Measurements from ENCODE around the gene PCMT1.

Gene PCMT1

DNA sequence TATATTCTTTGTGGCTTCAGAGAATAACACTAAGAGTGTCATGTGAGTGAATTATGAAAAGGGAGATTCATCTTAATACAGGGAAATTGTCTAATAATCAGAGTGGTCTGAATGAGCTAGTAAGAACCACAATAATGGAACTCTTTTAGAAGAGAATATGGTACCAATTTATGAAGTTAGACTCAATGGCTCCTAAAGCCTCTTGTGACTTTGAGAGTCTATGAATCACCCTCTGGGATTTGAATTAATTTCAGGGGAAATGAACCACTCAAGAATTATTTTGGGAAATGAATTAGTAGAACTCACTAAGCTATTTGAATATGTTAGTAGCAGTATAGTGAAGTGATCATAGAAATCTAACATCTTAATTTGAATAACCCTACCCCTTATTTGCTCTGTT, 14.3 kb downstream of the PCMT1 start:
- Histone ChIP-seq H3K9me3 (peaks cover 0 to 3% (median 0%) of the 10 kb centered on the region in 3 donors), H3K36me3 (peaks cover 12 to 22% (median 13%) of the 10 kb centered on the region in 3 donors), H3K27me3 (no peaks in the 10 kb centered on the region), H3K27ac (no peak overlapping the region), H3K4me1 (peaks cover 0 to 19% (median 3%) of the 10 kb centered on the region in 4 donors), H3K4me3 (no peak overlapping the region)
- intact Hi-C loops (cut with DNase I; ENCODE audit: low total_unique reads) = no loop called here
- no peak for DNase-seq
- TF ChIP-seq, protein P1, sequence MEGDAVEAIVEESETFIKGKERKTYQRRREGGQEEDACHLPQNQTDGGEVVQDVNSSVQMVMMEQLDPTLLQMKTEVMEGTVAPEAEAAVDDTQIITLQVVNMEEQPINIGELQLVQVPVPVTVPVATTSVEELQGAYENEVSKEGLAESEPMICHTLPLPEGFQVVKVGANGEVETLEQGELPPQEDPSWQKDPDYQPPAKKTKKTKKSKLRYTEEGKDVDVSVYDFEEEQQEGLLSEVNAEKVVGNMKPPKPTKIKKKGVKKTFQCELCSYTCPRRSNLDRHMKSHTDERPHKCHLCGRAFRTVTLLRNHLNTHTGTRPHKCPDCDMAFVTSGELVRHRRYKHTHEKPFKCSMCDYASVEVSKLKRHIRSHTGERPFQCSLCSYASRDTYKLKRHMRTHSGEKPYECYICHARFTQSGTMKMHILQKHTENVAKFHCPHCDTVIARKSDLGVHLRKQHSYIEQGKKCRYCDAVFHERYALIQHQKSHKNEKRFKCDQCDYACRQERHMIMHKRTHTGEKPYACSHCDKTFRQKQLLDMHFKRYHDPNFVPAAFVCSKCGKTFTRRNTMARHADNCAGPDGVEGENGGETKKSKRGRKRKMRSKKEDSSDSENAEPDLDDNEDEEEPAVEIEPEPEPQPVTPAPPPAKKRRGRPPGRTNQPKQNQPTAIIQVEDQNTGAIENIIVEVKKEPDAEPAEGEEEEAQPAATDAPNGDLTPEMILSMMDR (IDR thresholded peaks at IDR 0.05) = no peak

DNA sequence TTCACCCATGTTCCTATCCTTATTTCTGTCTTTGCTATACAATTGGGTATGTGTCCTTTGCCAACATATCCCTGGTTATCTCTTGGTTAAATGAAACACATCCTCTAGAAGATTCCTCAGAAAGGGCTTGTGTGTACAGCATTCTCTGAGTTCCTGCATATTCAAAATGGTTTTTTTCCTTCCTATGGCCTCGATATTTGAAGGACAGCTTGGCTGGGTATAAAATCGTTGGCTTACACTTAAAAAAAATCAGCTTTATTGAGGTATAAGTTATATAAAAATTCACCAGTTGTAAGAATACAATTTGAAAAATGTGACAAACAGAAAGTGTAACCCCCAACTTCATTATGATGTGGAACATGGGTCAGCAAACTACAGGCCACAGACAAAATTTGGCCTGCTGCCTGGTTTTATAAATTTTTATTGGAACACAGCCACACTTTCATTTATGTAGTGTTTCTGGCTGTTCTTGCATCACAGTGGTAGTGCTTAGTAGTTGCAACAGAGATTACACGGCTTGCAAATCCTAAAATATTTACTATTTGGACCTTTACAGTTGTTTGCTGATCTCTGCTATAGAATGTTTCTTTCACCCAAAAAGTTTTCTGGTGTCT, 16.7 kb downstream of the PCMT1 start:
- no peak for DNase-seq
- H3K27me3 ChIP-seq = no peaks in the 10 kb centered on the region
- H3K27ac ChIP-seq = no peak overlapping the region
- intact Hi-C loops (cut with DNase I; ENCODE audit: low total_unique reads) = no loop called here
- H3K9me3 ChIP-seq = peaks cover 0 to 3% (median 0%) of the 10 kb centered on the region in 3 donors
- H3K4me1 ChIP-seq = peaks cover 0 to 19% (median 3%) of the 10 kb centered on the region in 4 donors
- no peak overlapping the region for H3K4me3 ChIP-seq
- peaks cover 0 to 11% (median 10%) of the 10 kb centered on the region in 3 donors for H3K36me3 ChIP-seq
- TF ChIP-seq, protein P1 (IDR thresholded peaks at IDR 0.05) = no peak

DNA sequence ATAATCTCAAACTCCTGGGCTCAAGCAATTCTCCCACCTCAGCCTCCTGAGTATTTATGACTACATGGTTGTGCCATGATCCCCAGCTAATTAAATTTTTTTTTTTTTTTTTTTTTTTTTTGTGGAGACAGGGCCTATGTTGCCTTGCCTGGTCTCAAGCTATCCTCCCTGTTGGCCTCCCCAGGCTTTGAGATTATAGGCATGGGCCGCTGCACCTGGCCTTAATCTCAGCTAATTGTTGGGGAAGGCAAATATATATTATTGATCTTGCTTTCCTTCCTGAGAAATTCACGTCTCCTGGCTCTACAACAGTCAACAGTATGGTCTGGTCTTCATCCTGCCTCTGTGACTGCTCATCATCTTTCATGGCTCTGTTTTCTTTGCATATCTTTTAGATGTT, 20.1 kb downstream of the PCMT1 start:
- H3K27me3 ChIP-seq = no peaks in the 10 kb centered on the region
- intact Hi-C loops (cut with DNase I; ENCODE audit: low total_unique reads) = no loop called here
- H3K4me3 ChIP-seq = no peak overlapping the region
- peaks cover 32 to 41% (median 40%) of the 10 kb centered on the region in 3 donors for H3K36me3 ChIP-seq
- H3K4me1 ChIP-seq = peaks cover 0 to 8% (median 3%) of the 10 kb centered on the region in 4 donors
- no peak for DNase-seq
- peaks cover 0 to 3% (median 0%) of the 10 kb centered on the region in 3 donors for H3K9me3 ChIP-seq
- TF ChIP-seq, protein P1 (IDR thresholded peaks at IDR 0.05) = no peak
- no peak overlapping the region for H3K27ac ChIP-seq

DNA sequence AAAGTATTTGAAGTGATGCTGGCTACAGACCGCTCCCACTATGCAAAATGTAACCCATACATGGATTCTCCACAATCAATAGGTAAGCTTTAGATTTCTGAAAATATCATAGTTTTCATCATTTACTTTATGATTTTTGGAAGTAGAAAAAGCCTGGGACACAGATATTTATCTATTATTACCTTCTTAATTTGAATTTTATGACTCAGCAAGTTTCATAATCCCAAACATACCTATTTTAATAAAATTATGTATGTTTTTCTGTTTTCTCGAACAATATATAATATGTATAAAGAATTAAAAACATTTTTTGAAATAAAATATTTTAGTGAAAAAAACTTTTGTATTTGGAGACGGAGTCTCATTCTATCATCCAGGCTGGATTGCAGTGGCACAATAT, 21.6 kb downstream of the PCMT1 start:
- Histone ChIP-seq H3K27ac (no peak overlapping the region), H3K27me3 (no peaks in the 10 kb centered on the region)
- no peak for DNase-seq

DNA sequence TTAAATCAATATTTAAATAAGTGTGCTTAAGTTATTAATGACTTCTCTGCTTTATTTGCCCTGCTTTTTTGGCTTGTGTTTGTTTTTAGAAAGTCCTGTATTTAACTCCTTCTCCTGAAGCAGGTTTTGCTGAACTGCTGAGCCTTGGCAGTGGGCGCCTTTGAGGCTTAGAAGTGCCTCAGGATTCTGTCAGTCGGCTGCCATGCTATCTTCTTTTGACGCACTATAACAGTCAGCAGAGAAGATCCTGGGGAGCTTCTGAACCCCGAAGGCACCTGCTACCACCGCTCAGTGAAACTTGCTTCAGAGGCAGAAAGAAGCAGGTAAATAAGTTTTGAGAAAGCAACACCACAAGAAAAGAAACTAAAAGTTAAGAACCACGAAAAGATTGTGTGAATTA, 22.4 kb downstream of the PCMT1 start:
- no peaks in the 10 kb centered on the region for H3K27me3 ChIP-seq
- peaks cover 0 to 3% (median under 1%) of the 10 kb centered on the region in 4 donors for H3K4me1 ChIP-seq
- H3K4me3 ChIP-seq = no peak overlapping the region
- no peaks in the 10 kb centered on the region for H3K9me3 ChIP-seq
- peaks cover 32 to 48% (median 44%) of the 10 kb centered on the region in 3 donors for H3K36me3 ChIP-seq
- TF ChIP-seq, protein P1 (IDR thresholded peaks at IDR 0.05) = no peak
- intact Hi-C loops (cut with DNase I; ENCODE audit: low total_unique reads) = no loop called here
- no peak for DNase-seq
- H3K27ac ChIP-seq = no peak overlapping the region

More for the DNA sequence above, 21.6 kb downstream of the PCMT1 start:
- H3K4me3 ChIP-seq = no peak overlapping the region
- H3K9me3 ChIP-seq = peaks cover 0 to 3% (median 0%) of the 10 kb centered on the region in 3 donors
- TF ChIP-seq, protein P1 (IDR thresholded peaks at IDR 0.05) = no peak
- peaks cover 0 to 8% (median 3%) of the 10 kb centered on the region in 4 donors for H3K4me1 ChIP-seq
- intact Hi-C loops (cut with DNase I; ENCODE audit: low total_unique reads) = no loop called here
- peaks cover 33 to 46% (median 44%) of the 10 kb centered on the region in 3 donors for H3K36me3 ChIP-seq

Data from tibial artery (tissue), 4 donors.